GM12878 (cell line): ENCODE results near the gene SLC35E3.

Experiments used
- BCLAF1 ChIP-seq: fragments of 450-650 bp; IDR thresholded peaks from 2 replicates; pipeline ENCODE4 v1.6.1; 2017; ENCODE audit warnings: antibody characterized with exemption, mild to moderate bottlenecking, moderate library complexity
- BHLHE40 ChIP-seq, 2 experiments: fragments of 450-650 bp in 1 of 2; IDR thresholded peaks; 2 replicates each; pipeline ENCODE4 v1.6.1; 2011 to 2017; ENCODE audit warnings: low read depth in 2 of 2, borderline replicate concordance in 1 of 2, improper control_type of control experiment in 1 of 2, low read length in 1 of 2, mild to moderate bottlenecking in 1 of 2
- CTCF ChIP-seq, 3 experiments: IDR thresholded peaks in 2 of 3; conservative IDR thresholded peaks in 1 of 3; 2 replicates each; pipeline ENCODE4 v1.5.1; 2011; ENCODE audit warnings: low read depth in 3 of 3, low read length in 3 of 3, mild to moderate bottlenecking in 3 of 3, control low read depth in 2 of 3, moderate library complexity in 2 of 3, inconsistent platforms in 1 of 3, mixed read lengths in 1 of 3; ENCODE audit not compliant: control insufficient read depth in 2 of 3, insufficient read depth in 1 of 3; ENCODE audit errors: extremely low read depth in 1 of 3
- EP300 ChIP-seq, 2 experiments: fragments of 150-350 bp in 1 of 2; IDR thresholded peaks; 2 replicates each; pipeline ENCODE4 v1.6.1; 2011 to 2012; ENCODE audit warnings: low read depth in 2 of 2, low read length in 2 of 2, borderline replicate concordance in 1 of 2, improper control_type of control experiment in 1 of 2, inconsistent platforms in 1 of 2; ENCODE audit not compliant: control insufficient read depth in 1 of 2
- EZH2 ChIP-seq: IDR thresholded peaks from 2 replicates; pipeline ENCODE4 v1.6.1; 2012; ENCODE audit warnings: low read depth, mild to moderate bottlenecking, control low read depth, inconsistent platforms, low read length, borderline replicate concordance; ENCODE audit not compliant: control insufficient read depth
- LARP7 ChIP-seq: fragments of 450-650 bp; IDR thresholded peaks from 2 replicates; pipeline ENCODE4 v1.6.1; 2017; ENCODE audit warnings: mild to moderate bottlenecking
- NFYB ChIP-seq: IDR thresholded peaks from 2 replicates; pipeline ENCODE4 v1.6.1; 2011; ENCODE audit warnings: low read depth, mild to moderate bottlenecking, low read length, improper control_type of control experiment, moderate library complexity; ENCODE audit not compliant: insufficient read depth
- POLR2A ChIP-seq: IDR thresholded peaks from 2 replicates; pipeline ENCODE4 v1.6.1; 2011; ENCODE audit warnings: low read depth, mild to moderate bottlenecking, low read length
- SMC3 ChIP-seq: IDR thresholded peaks from 2 replicates; pipeline ENCODE4 v1.6.1; 2011; ENCODE audit warnings: low read length, improper control_type of control experiment, borderline replicate concordance
- ZBTB33 ChIP-seq: fragments of 450-650 bp; IDR thresholded peaks from 2 replicates; pipeline ENCODE4 v1.6.1; 2017; ENCODE audit warnings: mild to moderate bottlenecking

GRCh38 chr12:68786929-68787328 is 41.0 kb downstream of the SLC35E3 start:
- no peak for TF ChIP-seq POLR2A
- TF ChIP-seq ZBTB33 = no peak
- TF ChIP-seq BHLHE40 (IDR thresholded peaks at IDR 0.05; ENCODE audit: borderline replicate concordance in 1 of 2, low read depth in 2 of 2, low read length in 1 of 2) = no peak
- TF ChIP-seq BCLAF1 = no peak
- TF ChIP-seq EZH2 = no peak
- TF ChIP-seq NFYB = no peak
- TF ChIP-seq SMC3 = no peak
- no peak; a peak in 1 of 6 replicates for TF ChIP-seq CTCF (IDR thresholded peaks at IDR 0.05 in 2 of 3, conservative IDR thresholded peaks at IDR 0.05 in 1 of 3; ENCODE audit: control insufficient read depth in 2 of 3, extremely low read depth in 1 of 3, insufficient read depth in 1 of 3, low read depth in 3 of 3, low read length in 3 of 3)
- no peak for TF ChIP-seq LARP7
- TF ChIP-seq EP300 (IDR thresholded peaks at IDR 0.05; ENCODE audit: borderline replicate concordance in 1 of 2, control insufficient read depth in 1 of 2, low read depth in 2 of 2, low read length in 2 of 2) = no peak
